ENCODE data around the gene SPDYE3.

SPDYE3 gene

DNA sequence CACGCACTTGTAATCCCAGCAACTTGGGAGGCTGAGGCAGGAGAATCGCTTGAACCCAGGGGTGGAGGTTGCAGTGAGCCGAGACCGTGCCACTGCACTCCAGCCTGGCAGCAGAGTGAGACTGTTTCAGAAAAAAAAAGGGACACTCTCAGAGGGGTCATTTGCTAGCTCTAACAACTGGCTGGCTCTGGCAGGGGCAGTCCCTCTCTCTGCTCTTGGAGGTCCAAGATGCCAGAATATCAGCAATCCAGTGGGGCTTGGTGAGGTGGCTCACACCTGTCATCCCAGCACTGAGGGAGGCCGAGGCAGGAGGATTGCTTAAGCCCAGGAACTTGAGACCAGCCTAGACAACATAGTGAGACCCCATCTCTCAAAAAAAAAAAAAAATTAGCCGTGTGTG lies 63.2 kb downstream of the SPDYE3 start:
- DNase-seq (ENCODE audit: low read depth in 2 of 2), result no peak

DNA sequence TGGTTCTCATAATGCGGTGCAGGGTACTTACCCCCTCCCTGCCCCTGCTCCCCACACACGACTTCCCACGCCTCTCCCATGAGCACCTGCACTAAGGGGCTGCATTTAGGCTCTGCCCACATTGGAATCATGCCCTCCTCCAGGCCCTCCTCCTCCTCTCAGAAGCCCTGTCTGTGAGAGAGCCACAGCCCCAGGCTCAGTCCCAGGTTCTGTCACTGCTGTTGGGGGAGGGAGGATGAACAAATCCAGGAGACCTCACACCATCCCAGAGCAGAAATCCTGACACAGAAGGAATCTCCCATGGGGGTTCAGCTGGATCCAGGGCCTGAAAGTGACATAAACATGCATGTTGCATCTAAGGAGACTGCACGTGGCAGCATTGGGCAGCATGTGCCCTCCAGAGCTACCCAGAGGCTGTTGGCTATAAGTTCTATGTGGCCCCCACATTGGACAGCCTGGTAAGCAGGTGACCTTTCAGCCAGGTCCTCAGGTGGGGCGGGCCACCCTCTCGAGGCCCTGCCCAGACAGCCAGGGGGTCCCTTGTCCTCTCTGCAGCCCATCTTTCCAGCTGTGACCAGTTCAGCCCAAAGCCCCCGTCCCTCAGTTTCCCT lies 64.2 kb downstream of the SPDYE3 start:
- no peak for DNase-seq (ENCODE audit: low read depth in 2 of 2)

Data from stimulated activated CD4-positive, alpha-beta T cell treated with anti-CD3 and anti-CD28 coated beads, Interleukin-15, amount 100 ng/mL, for 48 hours (primary cell).